Esophagus squamous epithelium (tissue), 4 donors: Measurements from ENCODE around the gene SORD.
"Not testable (repeated sequence)": the region's sequence is repeated elsewhere in the genome, so short reads cannot be mapped to it uniquely, and the experiment has no call there.

Source experiments
- CTCF ChIP-seq, 6 experiments: fragments of 450-650 bp in 4 of 6; fragments of 200-600 bp in 2 of 6; sonication (generic) in 2 of 6; IDR thresholded peaks; one replicate each; pipeline ENCODE4 v1.5.1; 2016 to 2019; ENCODE audit warnings: antibody characterized with exemption in 6 of 6, mild to moderate bottlenecking in 4 of 6, moderate library complexity in 4 of 6
- POLR2A ChIP-seq, 4 donors: fragments of 450-650 bp; IDR thresholded peaks; one replicate each; pipeline ENCODE4 v1.6.1; 2017; ENCODE audit warnings: antibody characterized with exemption in 4 of 4, mild to moderate bottlenecking in 4 of 4, moderate library complexity in 3 of 4

- TF ChIP-seq POLR2A, CTCF (IDR thresholded peaks at IDR 0.05): not testable (repeated sequence)
These were observed 57.6 kb downstream of the SORD start for GRCh38 chr15:45080593-45080992.
